Left ventricle myocardium inferior (tissue), 1 donor: ENCODE data around the gene PRSS8. TPM values are rescaled to one million over a fixed set of nuclear protein-coding genes. Genes with fewer than 3 reads are reported as not detected.
"Not testable (repeated sequence)": the region's sequence is repeated elsewhere in the genome, so short reads cannot be mapped to it uniquely, and the experiment has no call there.

ENCODE experiments used
- DNase-seq: peaks from one replicate; pipeline ENCODE4 v3.0.0-alpha.2; 2020
- H3K27ac ChIP-seq: fragments of 200-600 bp; replicated peaks from 2 replicates; pipeline ENCODE4 v1.8.0; 2021
- H3K27me3 ChIP-seq: fragments of 200-600 bp; 2 replicates; pipeline ENCODE4 v1.8.0; 2021; ENCODE audit warnings: low read depth
- H3K36me3 ChIP-seq: fragments of 200-600 bp; 2 replicates; pipeline ENCODE4 v1.8.0; 2021
- H3K4me1 ChIP-seq: fragments of 200-600 bp; 2 replicates; pipeline ENCODE4 v1.8.0; 2021
- H3K4me3 ChIP-seq: fragments of 200-600 bp; 2 replicates; pipeline ENCODE4 v1.8.0; 2021; ENCODE audit warnings: mild to moderate bottlenecking, moderate library complexity
- H3K9me3 ChIP-seq: fragments of 200-600 bp; replicated peaks from 2 replicates; pipeline ENCODE4 v1.8.0; 2021
- CTCF ChIP-seq: fragments of 200-600 bp; IDR thresholded peaks from 2 replicates; pipeline ENCODE4 v1.8.0; 2021; ENCODE audit warnings: antibody characterized with exemption, mild to moderate bottlenecking, borderline replicate concordance
- intact Hi-C: fragments of 100-400 bp; cut with micrococcal nuclease; formaldehyde crosslinking; loops from one replicate; pipeline ENCODE4 v1.11.0; 2022
- total RNA-seq: library from RNA; stranded (reverse); fragmentation: NEBNext Ultra II Directional; extraction: Animal tissue kit (Norgen Biotek cat#: 25700); gene quantifications from one replicate; pipeline ENCODE4 v1.2.1, GENCODE V29; 2021
- donor health status: DM: no; HTN: yes; CAD: no; lungs with severe emphysema.

Gene PRSS8
- total RNA-seq, 1 donor from 2014 or later: not detected

GRCh38 chr16:31179747-31180459, 44.4 kb upstream of the PRSS8 start, which contains the start of gene FUS:
TSS of gene FUS (plus strand) at chr16:31180139. CDS start at chr16:31180215, 76 bp downstream.
- DNase-seq: peak; percentile 90
- Histone ChIP-seq H3K36me3 (peaks cover 28% of the 10 kb centered on the region), H3K4me3 (peak within 1 kb of the TSS; percentile 98), H3K27ac (peak within 1 kb of the TSS; percentile 96), H3K27me3 (no peaks in the 10 kb centered on the region), H3K4me1 (peaks cover 61% of the 10 kb centered on the region), H3K9me3 (no peaks in the 10 kb centered on the region)
- intact Hi-C loops: no loop called here
- no peak for TF ChIP-seq CTCF

GRCh38 chr16:31179219-31179746, 43.8 kb upstream of the PRSS8 start:
- TF ChIP-seq CTCF: no peak
- peak overlapping the region; percentile 96 for H3K27ac ChIP-seq
- H3K4me3 ChIP-seq: peak overlapping the region; percentile 98
- intact Hi-C loops: no loop called here
- H3K27me3 ChIP-seq: no peaks in the 10 kb centered on the region
- H3K36me3 ChIP-seq: peaks cover 22% of the 10 kb centered on the region
- no peaks in the 10 kb centered on the region for H3K9me3 ChIP-seq
- H3K4me1 ChIP-seq: peaks cover 56% of the 10 kb centered on the region
- DNase-seq: no peak

- no peak for TF ChIP-seq CTCF
- Histone ChIP-seq H3K4me1 (peaks cover 35% of the 10 kb centered on the region), H3K9me3 (no peaks in the 10 kb centered on the region), H3K36me3 (peaks cover under 1% of the 10 kb centered on the region), H3K27me3 (no peaks in the 10 kb centered on the region), H3K4me3 (no peak overlapping the region), H3K27ac (no peak overlapping the region)
- DNase-seq: no peak
- intact Hi-C loops: no loop called here
Measured at GRCh38 chr16:31177136-31177535, 41.6 kb upstream of the PRSS8 start.

- Histone ChIP-seq H3K27ac (peak overlapping the region; percentile 87), H3K4me1 (peaks cover 15% of the 10 kb centered on the region)
- H3K36me3 ChIP-seq, H3K27me3 ChIP-seq, intact Hi-C loops, DNase-seq, H3K4me3 ChIP-seq, H3K9me3 ChIP-seq: not testable (repeated sequence)
Measured at GRCh38 chr16:31170048-31170447, 34.5 kb upstream of the PRSS8 start.

GRCh38 chr16:31168848-31169247, 33.3 kb upstream of the PRSS8 start:
- no peaks in the 10 kb centered on the region for H3K9me3 ChIP-seq
- no peaks in the 10 kb centered on the region for H3K27me3 ChIP-seq
- TF ChIP-seq CTCF: no peak
- no peak overlapping the region for H3K4me3 ChIP-seq
- no peak for DNase-seq
- peaks cover 15% of the 10 kb centered on the region for H3K4me1 ChIP-seq
- H3K36me3 ChIP-seq: no peaks in the 10 kb centered on the region
- H3K27ac ChIP-seq: no peak overlapping the region
- intact Hi-C loops: no loop called here

GRCh38 chr16:31167315-31167714, 31.8 kb upstream of the PRSS8 start:
- Histone ChIP-seq H3K9me3 (no peaks in the 10 kb centered on the region), H3K27ac (no peak overlapping the region), H3K4me1 (peaks cover 15% of the 10 kb centered on the region), H3K27me3 (no peaks in the 10 kb centered on the region), H3K4me3 (no peak overlapping the region), H3K36me3 (no peaks in the 10 kb centered on the region)
- no peak for DNase-seq
- no peak for TF ChIP-seq CTCF
- intact Hi-C loops: no loop called here
